Measurements from ENCODE around the gene RNF11. TPM values are rescaled to one million over a fixed set of nuclear protein-coding genes. Genes with fewer than 3 reads are reported as not detected.
A peak's percentile ranks its signal among the peaks of the same experiment; 100 is the strongest.

The RNF11 gene
- polyA plus RNA-seq, 3 donors = 25.3 to 30.4 (median 28.4) TPM

- H3K36me3 Mint-ChIP-seq = peaks cover 16 to 21% of the 10 kb centered on the region in 2 donors
- H3K4me3 Mint-ChIP-seq = no peak overlapping the region
- no peak for DNase-seq
- peaks cover 0 to 3% of the 10 kb centered on the region in 2 donors for H3K36me3 ChIP-seq (replicated peaks in 1 of 2; ENCODE audit: control insufficient read depth in 1 of 2, insufficient read depth in 2 of 2, low read length in 2 of 2)
- no peaks in the 10 kb centered on the region for H3K9me3 ChIP-seq (replicated peaks in 1 of 2; ENCODE audit: control insufficient read depth in 1 of 2, insufficient read depth in 1 of 2, low read length in 2 of 2)
- peak overlapping the region in 2 of 3 experiments; percentile 72 to 92 for H3K4me3 ChIP-seq (replicated peaks in 1 of 3; ENCODE audit: low read depth in 2 of 3, low read length in 3 of 3)
- WGBS (ENCODE audit: insufficient coverage) = 66% methylated on average over 3 of the region's 7 CpGs
- peaks cover 0 to 2% (median 0%) of the 10 kb centered on the region in 7 donors for H3K9me3 Mint-ChIP-seq
- H3K9ac ChIP-seq (ENCODE audit: insufficient read depth, low read length, poor library complexity, severe bottlenecking) = peak overlapping the region; percentile 97
- H4K20me1 ChIP-seq (ENCODE audit: insufficient read depth, low read length) = peaks cover 51% of the 10 kb centered on the region
- peaks cover 26% of the 10 kb centered on the region for H3K4me1 Mint-ChIP-seq
- H3K27me3 ChIP-seq (ENCODE audit: control insufficient read depth in 2 of 2, insufficient read depth in 2 of 2, low read length in 2 of 2) = no peaks in the 10 kb centered on the region
- H3K27ac ChIP-seq (ENCODE audit: low read depth in 1 of 2, low read length in 2 of 2) = peak overlapping the region in 1 of 2 donors; percentile 13
- peak overlapping the region; percentile 92 for H3K4me2 ChIP-seq (replicated peaks; ENCODE audit: extremely low read depth, low read length, poor library complexity, severe bottlenecking)
- H2AFZ ChIP-seq (ENCODE audit: insufficient read depth, low read depth, low read length, poor library complexity, severe bottlenecking) = no peak overlapping the region
- H3K4me1 ChIP-seq (ENCODE audit: control insufficient read depth in 1 of 2, insufficient read depth in 2 of 2, low read length in 2 of 2) = peaks cover 26 to 37% of the 10 kb centered on the region in 2 donors
- no peak overlapping the region for H3K27ac Mint-ChIP-seq
- H3K27me3 Mint-ChIP-seq (ENCODE audit: low read depth in 3 of 3) = peaks cover 0 to 6% (median 0%) of the 10 kb centered on the region in 3 donors
- peaks cover 67% of the 10 kb centered on the region for H3K79me2 ChIP-seq (ENCODE audit: insufficient read depth, low read length)
- intact Hi-C loops (cut with micrococcal nuclease) = loop anchor here in 1 of 2 donors (5.0 kb wide), 2 partner anchors 34 to 66 kb away; no protein-coding TSS in a partner anchor
- TF ChIP-seq, protein P1, sequence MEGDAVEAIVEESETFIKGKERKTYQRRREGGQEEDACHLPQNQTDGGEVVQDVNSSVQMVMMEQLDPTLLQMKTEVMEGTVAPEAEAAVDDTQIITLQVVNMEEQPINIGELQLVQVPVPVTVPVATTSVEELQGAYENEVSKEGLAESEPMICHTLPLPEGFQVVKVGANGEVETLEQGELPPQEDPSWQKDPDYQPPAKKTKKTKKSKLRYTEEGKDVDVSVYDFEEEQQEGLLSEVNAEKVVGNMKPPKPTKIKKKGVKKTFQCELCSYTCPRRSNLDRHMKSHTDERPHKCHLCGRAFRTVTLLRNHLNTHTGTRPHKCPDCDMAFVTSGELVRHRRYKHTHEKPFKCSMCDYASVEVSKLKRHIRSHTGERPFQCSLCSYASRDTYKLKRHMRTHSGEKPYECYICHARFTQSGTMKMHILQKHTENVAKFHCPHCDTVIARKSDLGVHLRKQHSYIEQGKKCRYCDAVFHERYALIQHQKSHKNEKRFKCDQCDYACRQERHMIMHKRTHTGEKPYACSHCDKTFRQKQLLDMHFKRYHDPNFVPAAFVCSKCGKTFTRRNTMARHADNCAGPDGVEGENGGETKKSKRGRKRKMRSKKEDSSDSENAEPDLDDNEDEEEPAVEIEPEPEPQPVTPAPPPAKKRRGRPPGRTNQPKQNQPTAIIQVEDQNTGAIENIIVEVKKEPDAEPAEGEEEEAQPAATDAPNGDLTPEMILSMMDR (IDR thresholded peaks at IDR 0.05) = no peak
These were observed 1.9 kb downstream of the RNF11 start for GRCh38 chr1:51238034-51238403.

DNA sequence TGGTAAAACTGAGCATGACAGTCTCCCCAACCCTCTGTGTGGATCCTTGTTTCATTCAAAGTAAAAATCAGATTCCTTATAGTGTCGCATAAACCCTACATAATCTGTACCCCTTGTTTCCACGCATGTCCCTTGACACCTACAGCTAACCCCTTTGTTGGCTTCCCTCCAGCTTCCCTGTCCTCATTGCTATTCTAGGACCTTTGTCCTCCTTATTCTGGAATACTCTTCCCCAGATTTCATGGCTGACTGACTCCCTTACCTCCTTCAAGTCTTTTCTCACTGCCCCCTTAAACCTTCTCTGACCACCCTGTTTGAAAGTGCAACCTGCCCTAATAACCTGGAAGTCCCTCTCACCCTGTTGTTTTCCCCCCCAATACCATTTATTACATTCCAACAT is 4.0 kb downstream of the RNF11 start:
- TF ChIP-seq, protein P1 (IDR thresholded peaks at IDR 0.05) = no peak
- Histone ChIP-seq H2AFZ (ENCODE audit: insufficient read depth, low read depth, low read length, poor library complexity, severe bottlenecking) (no peak overlapping the region), H3K4me2 (replicated peaks; ENCODE audit: extremely low read depth, low read length, poor library complexity, severe bottlenecking) (no peak overlapping the region), H4K20me1 (ENCODE audit: insufficient read depth, low read length) (peaks cover 71% of the 10 kb centered on the region), H3K4me1 (ENCODE audit: control insufficient read depth in 1 of 2, insufficient read depth in 2 of 2, low read length in 2 of 2) (peaks cover 18 to 27% of the 10 kb centered on the region in 2 donors), H3K79me2 (ENCODE audit: insufficient read depth, low read length) (peaks cover 88% of the 10 kb centered on the region), H3K27me3 (ENCODE audit: control insufficient read depth in 2 of 2, insufficient read depth in 2 of 2, low read length in 2 of 2) (no peaks in the 10 kb centered on the region), H3K27ac (ENCODE audit: low read depth in 1 of 2, low read length in 2 of 2) (no peak overlapping the region), H3K36me3 (replicated peaks in 1 of 2; ENCODE audit: control insufficient read depth in 1 of 2, insufficient read depth in 2 of 2, low read length in 2 of 2) (peaks cover 0 to 10% of the 10 kb centered on the region in 2 donors), H3K9ac (ENCODE audit: insufficient read depth, low read length, poor library complexity, severe bottlenecking) (no peak overlapping the region), H3K4me3 (replicated peaks in 1 of 3; ENCODE audit: low read depth in 2 of 3, low read length in 3 of 3) (no peak overlapping the region), H3K9me3 (replicated peaks in 1 of 2; ENCODE audit: control insufficient read depth in 1 of 2, insufficient read depth in 1 of 2, low read length in 2 of 2) (no peaks in the 10 kb centered on the region)
- Mint-ChIP-seq H3K27ac (peak overlapping the region in 3 of 7 donors; percentile 18 to 80 (median 58)), H3K9me3 (no peaks in the 10 kb centered on the region), H3K4me1 (peaks cover 15% of the 10 kb centered on the region), H3K4me3 (no peak overlapping the region), H3K36me3 (peaks cover 25 to 27% of the 10 kb centered on the region in 2 donors), H3K27me3 (ENCODE audit: low read depth in 3 of 3) (peaks cover 0 to 6% (median 0%) of the 10 kb centered on the region in 3 donors)
- intact Hi-C loops (cut with micrococcal nuclease) = no loop called here
- no peak for DNase-seq
- 88% methylated on average over 2 of the region's 2 CpGs for WGBS (ENCODE audit: insufficient coverage)
